Mesenchymal stem cell (in vitro differentiated cells and primary cell): ENCODE data around the gene HIPK2.
A peak's percentile ranks its signal among the peaks of the same experiment; 100 is the strongest.

ENCODE experiments used
- DNase-seq: peaks from one replicate; pipeline ENCODE4 v3.0.0-alpha.2; 2013
- H2AFZ ChIP-seq: one replicate; pipeline ENCODE4 v1.6.1; 2013; ENCODE audit warnings: low read depth, mild to moderate bottlenecking, control low read depth, inconsistent platforms, low read length, moderate library complexity
- H2AK5ac ChIP-seq: 2 replicates; pipeline ENCODE4 v1.6.1; 2013; ENCODE audit warnings: low read length, moderate library complexity, mild to moderate bottlenecking, inconsistent platforms; ENCODE audit not compliant: severe bottlenecking
- H2BK120ac ChIP-seq: one replicate; pipeline ENCODE4 v1.6.1; 2013; ENCODE audit warnings: low read depth, mild to moderate bottlenecking, inconsistent platforms, low read length, moderate library complexity
- H2BK12ac ChIP-seq, 2 experiments: one replicate each; pipeline ENCODE4 v1.6.1; 2013; ENCODE audit warnings: inconsistent platforms in 2 of 2, low read length in 2 of 2, mild to moderate bottlenecking in 2 of 2, moderate library complexity in 2 of 2, control low read depth in 1 of 2
- H2BK15ac ChIP-seq: one replicate; pipeline ENCODE4 v1.6.1; 2013; ENCODE audit warnings: mild to moderate bottlenecking, low read depth, inconsistent platforms; ENCODE audit not compliant: poor library complexity, severe bottlenecking
- H2BK5ac ChIP-seq: 2 replicates; pipeline ENCODE4 v1.6.1; 2013; ENCODE audit warnings: low read depth, mild to moderate bottlenecking, low read length, control low read depth, inconsistent platforms; ENCODE audit not compliant: poor library complexity, severe bottlenecking
- H3K14ac ChIP-seq, 2 experiments: one replicate each; pipeline ENCODE4 v1.6.1; 2013; ENCODE audit warnings: inconsistent platforms in 2 of 2, low read length in 2 of 2, control low read depth in 1 of 2, mild to moderate bottlenecking in 1 of 2, moderate library complexity in 1 of 2
- H3K18ac ChIP-seq, 2 experiments: one replicate each; pipeline ENCODE4 v1.6.1; 2013; ENCODE audit warnings: inconsistent platforms in 2 of 2, low read length in 2 of 2, control low read depth in 1 of 2, low read depth in 1 of 2, mild to moderate bottlenecking in 1 of 2
- H3K23ac ChIP-seq, 2 experiments: one replicate each; pipeline ENCODE4 v1.6.1; 2013; ENCODE audit warnings: inconsistent platforms in 2 of 2, low read length in 2 of 2, mild to moderate bottlenecking in 2 of 2, moderate library complexity in 2 of 2, control low read depth in 1 of 2
- H3K27ac ChIP-seq: 2 replicates; pipeline ENCODE4 v1.5.1; 2013; ENCODE audit warnings: mild to moderate bottlenecking, moderate library complexity, low read length, control low read depth, inconsistent platforms; ENCODE audit not compliant: poor library complexity, severe bottlenecking
- H3K27me3 ChIP-seq, 2 experiments: 2 replicates each; pipeline versions ENCODE4 v1.6.1 to v1.7.0; 2013; ENCODE audit warnings: low read length in 2 of 2, mild to moderate bottlenecking in 2 of 2, moderate library complexity in 2 of 2, control low read depth in 1 of 2, inconsistent platforms in 1 of 2; ENCODE audit not compliant: control insufficient read depth in 1 of 2, insufficient read depth in 1 of 2
- H3K36me3 ChIP-seq, 2 experiments: 2 replicates each; pipeline versions ENCODE4 v1.6.1 to v1.7.0; 2013; ENCODE audit warnings: low read length in 2 of 2, control low read depth in 1 of 2, inconsistent platforms in 1 of 2, low read depth in 1 of 2, mild to moderate bottlenecking in 1 of 2; ENCODE audit not compliant: insufficient read depth in 2 of 2, control insufficient read depth in 1 of 2
- H3K4ac ChIP-seq, 2 experiments: one replicate each; pipeline ENCODE4 v1.6.1; 2013; ENCODE audit warnings: inconsistent platforms in 2 of 2, low read length in 2 of 2, mild to moderate bottlenecking in 2 of 2, moderate library complexity in 2 of 2, control low read depth in 1 of 2, low read depth in 1 of 2
- H3K4me1 ChIP-seq: 2 replicates; pipeline ENCODE4 v1.6.1; 2013; ENCODE audit warnings: low read depth, low read length, control low read depth; ENCODE audit not compliant: control insufficient read depth, insufficient read depth
- H3K4me2 ChIP-seq: 2 replicates; pipeline ENCODE4 v1.6.1; 2013; ENCODE audit warnings: low read length, mild to moderate bottlenecking, inconsistent platforms; ENCODE audit not compliant: poor library complexity, severe bottlenecking
- H3K4me3 ChIP-seq, 2 experiments: 2 replicates each; pipeline versions ENCODE4 v1.5.1 to v1.7.0; 2013; ENCODE audit warnings: low read length in 2 of 2, mild to moderate bottlenecking in 2 of 2, control low read depth in 1 of 2, low read depth in 1 of 2; ENCODE audit not compliant: insufficient read depth in 1 of 2
- H3K79me1 ChIP-seq: replicated peaks from 2 replicates; pipeline ENCODE4 v1.6.1; 2013; ENCODE audit warnings: mild to moderate bottlenecking, control low read depth, low read length, inconsistent platforms; ENCODE audit not compliant: poor library complexity, severe bottlenecking
- H3K9ac ChIP-seq: 2 replicates; pipeline ENCODE4 v1.7.0; 2013; ENCODE audit warnings: mild to moderate bottlenecking, low read length, moderate library complexity
- H3K9me3 ChIP-seq: 2 replicates; pipeline ENCODE4 v1.7.0; 2013; ENCODE audit warnings: mild to moderate bottlenecking, low read length; ENCODE audit not compliant: control insufficient read depth
- H4K8ac ChIP-seq: one replicate; pipeline ENCODE4 v1.6.1; 2013; ENCODE audit warnings: inconsistent platforms, mild to moderate bottlenecking, low read length, moderate library complexity
- H4K91ac ChIP-seq: one replicate; pipeline ENCODE4 v1.6.1; 2013; ENCODE audit warnings: mild to moderate bottlenecking, low read length, inconsistent platforms
- WGBS: methylation state at CpG from one replicate; pipeline ENCODE4 v1.1.7; 2013; ENCODE audit warnings: mixed read lengths; 5-methylcytosine and 5-hydroxymethylcytosine counted together

HIPK2 gene

DNA sequence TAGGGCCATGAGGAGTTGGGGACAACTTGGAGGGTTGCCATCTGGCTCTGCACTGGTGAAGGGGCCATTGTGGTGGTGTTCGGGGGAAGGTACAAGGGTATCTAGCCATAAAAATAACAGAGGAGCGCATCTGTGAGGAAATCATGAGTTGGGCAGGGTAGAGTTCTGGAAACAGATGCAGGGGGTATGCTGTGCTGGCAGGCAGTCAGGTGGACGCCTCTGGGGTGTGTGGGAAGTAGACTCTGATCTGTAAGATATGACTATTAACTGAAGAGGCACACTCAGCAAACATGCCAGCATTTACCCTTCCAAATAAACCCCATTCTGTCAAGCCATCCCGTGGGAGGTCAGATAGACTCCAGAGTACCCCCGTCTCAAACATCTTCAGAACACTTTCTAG lies 174.5 kb downstream of the HIPK2 start:
- no peak overlapping the region for H3K27ac ChIP-seq
- no peaks in the 10 kb centered on the region for H3K27me3 ChIP-seq
- H2BK15ac ChIP-seq, result no peak overlapping the region
- no peak overlapping the region for H3K14ac ChIP-seq
- no peak overlapping the region for H2BK12ac ChIP-seq
- DNase-seq, result no peak
- H2AFZ ChIP-seq, result no peak overlapping the region
- H3K4ac ChIP-seq, result no peak overlapping the region
- no peak overlapping the region for H2BK120ac ChIP-seq
- H2BK5ac ChIP-seq, result no peak overlapping the region
- no peak overlapping the region for H3K4me3 ChIP-seq
- H3K18ac ChIP-seq, result no peak overlapping the region
- no peak overlapping the region for H3K23ac ChIP-seq
- peaks cover 27% of the 10 kb centered on the region for H3K79me1 ChIP-seq
- no peak overlapping the region for H4K91ac ChIP-seq
- no peak overlapping the region for H2AK5ac ChIP-seq
- no peaks in the 10 kb centered on the region for H3K9me3 ChIP-seq
- no peak overlapping the region for H3K9ac ChIP-seq
- WGBS, result 93% methylated on average over 4 of the region's 5 CpGs
- peaks cover 2% of the 10 kb centered on the region for H3K4me1 ChIP-seq
- no peak overlapping the region for H3K4me2 ChIP-seq
- H4K8ac ChIP-seq, result no peak overlapping the region
- peaks cover 38 to 80% of the 10 kb centered on the region in 2 experiments for H3K36me3 ChIP-seq

DNA sequence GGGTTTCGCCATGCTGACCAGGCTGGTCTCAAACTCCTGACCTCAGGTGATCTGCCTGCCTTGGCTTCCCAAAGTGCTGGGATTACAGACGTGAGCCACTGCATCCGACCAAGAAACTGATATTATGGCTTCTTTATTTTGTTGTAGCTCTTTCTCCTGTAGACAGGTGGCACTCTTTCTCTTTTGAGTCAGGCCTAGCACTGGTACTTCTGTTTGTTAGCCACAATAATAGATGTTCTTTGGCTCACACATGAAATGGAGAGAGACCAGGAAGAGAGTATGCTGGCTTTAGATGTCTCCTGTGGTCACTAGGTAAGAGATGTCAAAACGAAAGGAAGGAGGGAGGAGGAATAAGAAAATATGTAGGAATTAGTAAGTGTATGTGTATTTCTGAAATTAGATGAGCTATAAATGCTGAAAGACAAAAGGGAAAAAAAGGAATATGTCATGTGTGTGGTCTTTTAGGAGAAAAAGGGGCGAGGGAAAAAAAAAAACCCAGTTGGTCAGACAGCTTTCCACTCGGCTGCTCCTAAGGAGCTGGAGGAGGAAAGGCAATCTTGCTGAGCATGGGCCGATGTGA lies 175.6 kb downstream of the HIPK2 start:
- Histone ChIP-seq H4K8ac (no peak overlapping the region), H3K4me1 (peaks cover 2% of the 10 kb centered on the region), H3K36me3 (peaks cover 35 to 85% of the 10 kb centered on the region in 2 experiments), H2BK120ac (no peak overlapping the region), H2BK12ac (no peak overlapping the region), H3K27ac (no peak overlapping the region), H3K14ac (no peak overlapping the region), H3K4me2 (no peak overlapping the region), H2BK5ac (no peak overlapping the region), H2AK5ac (no peak overlapping the region), H3K9me3 (no peaks in the 10 kb centered on the region), H2BK15ac (no peak overlapping the region), H2AFZ (no peak overlapping the region), H3K79me1 (peaks cover 29% of the 10 kb centered on the region), H3K27me3 (no peaks in the 10 kb centered on the region), H3K9ac (no peak overlapping the region), H3K18ac (no peak overlapping the region), H3K23ac (no peak overlapping the region), H3K4me3 (no peak overlapping the region), H3K4ac (no peak overlapping the region), H4K91ac (no peak overlapping the region)
- WGBS, result 73% methylated on average over 7 of the region's 7 CpGs
- peak; percentile 49 for DNase-seq

DNA sequence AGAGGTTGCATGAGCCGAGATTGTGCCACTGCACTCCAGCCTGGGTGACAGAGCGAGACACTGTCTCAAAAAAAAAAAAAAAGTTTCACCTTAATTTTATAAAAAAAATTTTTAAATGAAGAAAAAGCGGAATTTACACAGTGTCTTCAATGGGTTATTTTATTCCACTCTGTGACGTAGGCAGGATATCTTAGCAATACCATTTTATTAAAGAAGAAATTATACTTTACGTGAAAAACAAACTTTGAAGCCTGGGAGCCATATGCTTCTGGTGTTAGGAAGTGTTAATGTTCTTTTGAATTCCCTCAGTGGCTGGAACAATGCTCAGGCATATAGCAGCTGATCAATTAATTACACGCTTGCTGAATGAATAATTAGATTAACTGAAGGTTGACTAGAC lies 176.6 kb downstream of the HIPK2 start:
- DNase-seq, result no peak
- H4K8ac ChIP-seq, result no peak overlapping the region
- H3K4me2 ChIP-seq, result no peak overlapping the region
- no peak overlapping the region for H2BK12ac ChIP-seq
- no peak overlapping the region for H3K14ac ChIP-seq
- H3K79me1 ChIP-seq, result peaks cover 37% of the 10 kb centered on the region
- H3K27ac ChIP-seq, result no peak overlapping the region
- H3K9me3 ChIP-seq, result no peaks in the 10 kb centered on the region
- no peak overlapping the region for H3K4me3 ChIP-seq
- H2AK5ac ChIP-seq, result no peak overlapping the region
- H3K9ac ChIP-seq, result no peak overlapping the region
- peaks cover 4% of the 10 kb centered on the region for H3K4me1 ChIP-seq
- H3K36me3 ChIP-seq, result peaks cover 44 to 88% of the 10 kb centered on the region in 2 experiments
- H2AFZ ChIP-seq, result no peak overlapping the region
- H2BK15ac ChIP-seq, result no peak overlapping the region
- no peak overlapping the region for H4K91ac ChIP-seq
- no peak overlapping the region for H2BK5ac ChIP-seq
- no peaks in the 10 kb centered on the region for H3K27me3 ChIP-seq
- H3K23ac ChIP-seq, result no peak overlapping the region
- no peak overlapping the region for H2BK120ac ChIP-seq
- H3K4ac ChIP-seq, result no peak overlapping the region
- H3K18ac ChIP-seq, result no peak overlapping the region
- 100% methylated on average over 1 of the region's 6 CpGs for WGBS

DNA sequence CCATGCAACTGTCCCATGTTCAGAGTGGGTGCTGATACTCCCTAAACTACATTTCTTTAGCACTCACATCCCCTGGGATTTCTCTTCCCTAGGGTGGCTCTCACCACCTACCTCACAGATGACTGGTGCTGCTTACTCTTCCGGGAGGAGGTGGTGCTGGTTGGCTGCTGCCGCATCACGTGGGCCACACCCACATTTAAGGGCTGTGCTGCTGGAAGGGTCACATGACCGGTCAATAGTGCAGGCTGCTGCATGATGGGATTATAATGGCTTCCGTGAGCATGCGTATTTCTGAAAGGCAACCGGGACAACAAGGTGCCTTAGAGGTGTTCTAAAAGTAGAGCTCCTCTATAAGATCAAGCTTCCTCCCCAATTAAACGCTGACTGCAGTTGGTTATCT lies 177.5 kb downstream of the HIPK2 start:
- Histone ChIP-seq H3K4me2 (no peak overlapping the region), H2BK120ac (no peak overlapping the region), H2AFZ (no peak overlapping the region), H3K4me1 (peaks cover 4% of the 10 kb centered on the region), H3K36me3 (peaks cover 49 to 85% of the 10 kb centered on the region in 2 experiments), H3K79me1 (peaks cover 41% of the 10 kb centered on the region), H4K8ac (no peak overlapping the region), H2BK12ac (no peak overlapping the region), H3K23ac (no peak overlapping the region), H2BK5ac (no peak overlapping the region), H2BK15ac (no peak overlapping the region), H3K14ac (no peak overlapping the region), H3K4ac (no peak overlapping the region), H3K9ac (no peak overlapping the region), H3K18ac (no peak overlapping the region), H4K91ac (no peak overlapping the region), H3K4me3 (no peak overlapping the region), H3K27ac (no peak overlapping the region), H2AK5ac (no peak overlapping the region), H3K27me3 (no peaks in the 10 kb centered on the region), H3K9me3 (no peaks in the 10 kb centered on the region)
- 99% methylated on average over 8 of the region's 8 CpGs for WGBS
- DNase-seq, result no peak
